Activated CD8-positive, alpha-beta memory T cell treated with anti-CD3 and anti-CD28 coated beads, Interleukin-2, amount 50 U/mL, for 48 hours (primary cell): ENCODE results near the gene NEUROG3.
"Not testable (repeated sequence)": the region's sequence is repeated elsewhere in the genome, so short reads cannot be mapped to it uniquely, and the experiment has no call there.

Experiments
- DNase-seq: peaks from one replicate; pipeline ENCODE4 v3.0.0-alpha.2; 2020

The NEUROG3 gene

GRCh38 chr10:69570050-69570816 lies 3.0 kb downstream of the NEUROG3 start:
- no peak for DNase-seq

DNA sequence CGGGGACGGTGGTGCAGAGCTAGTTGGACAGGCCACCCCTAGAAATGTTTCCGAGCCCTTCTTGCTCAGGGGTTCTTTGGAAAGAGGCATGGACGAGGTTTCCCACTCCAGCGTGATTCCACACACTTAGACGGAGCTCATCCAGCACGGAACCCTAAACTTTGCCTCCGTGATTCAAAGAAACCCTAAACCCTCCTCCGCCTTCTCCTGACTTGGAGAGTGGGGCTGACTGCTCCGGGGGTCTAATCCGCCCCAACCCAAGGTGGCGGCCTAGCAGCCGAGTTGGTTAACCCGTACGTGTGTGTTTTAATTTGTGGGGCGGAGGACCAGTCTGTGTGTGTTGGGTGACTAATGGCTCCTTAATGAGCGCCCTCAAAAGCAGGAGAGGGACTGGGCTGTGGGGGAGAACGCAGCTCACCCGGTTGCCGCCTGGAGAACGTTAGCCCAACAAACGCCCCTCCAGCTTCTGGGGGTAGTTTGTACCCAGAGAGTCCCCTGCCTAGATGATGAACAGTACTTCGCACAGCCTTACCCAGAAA lies 3.8 kb downstream of the NEUROG3 start:
- no peak for DNase-seq

DNA sequence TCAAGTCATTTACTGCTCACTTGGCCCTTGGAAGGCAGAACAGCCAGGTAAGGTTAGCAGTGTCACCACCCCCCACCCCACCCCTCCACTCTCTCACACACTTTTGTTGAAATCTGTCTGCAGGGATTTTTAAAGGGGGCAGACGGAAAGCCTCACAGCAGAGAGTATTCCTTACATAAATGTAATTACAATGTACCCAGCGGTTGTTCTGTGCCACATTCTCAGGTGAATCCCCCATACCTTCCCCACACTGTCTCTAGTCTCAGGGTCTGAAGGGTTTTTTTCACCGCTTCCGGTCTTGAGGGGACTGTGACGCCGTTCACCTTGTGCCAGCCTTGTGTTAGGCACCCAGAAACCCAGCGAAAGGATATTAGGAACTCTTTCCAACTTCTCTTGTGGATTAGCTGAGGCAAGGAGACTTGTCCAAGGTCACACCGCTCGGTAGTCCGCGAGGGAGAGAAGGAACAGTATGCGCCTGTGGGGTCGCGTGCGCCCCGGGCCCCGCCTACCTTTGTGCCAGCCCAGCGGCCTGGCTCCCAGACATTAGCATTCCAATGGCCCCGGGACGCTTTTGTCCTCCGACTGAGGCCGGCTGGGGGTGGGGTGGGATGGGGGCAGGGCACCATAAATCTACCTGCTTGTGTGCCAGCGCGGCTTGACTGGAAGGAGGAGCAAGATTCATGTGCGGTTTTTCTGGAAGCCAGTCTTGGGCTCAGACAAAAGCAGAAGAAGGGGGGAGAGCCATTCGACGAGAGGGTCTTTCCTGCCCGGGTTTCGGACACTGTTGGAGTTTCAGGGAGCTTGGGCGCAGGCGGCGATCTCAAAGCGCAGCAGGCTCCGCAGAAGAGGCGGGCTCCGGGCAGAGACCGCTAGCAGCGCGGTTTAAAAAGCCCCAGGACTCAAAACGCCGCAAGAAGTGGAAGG lies 4.5 kb downstream of the NEUROG3 start:
- no peak for DNase-seq

DNA sequence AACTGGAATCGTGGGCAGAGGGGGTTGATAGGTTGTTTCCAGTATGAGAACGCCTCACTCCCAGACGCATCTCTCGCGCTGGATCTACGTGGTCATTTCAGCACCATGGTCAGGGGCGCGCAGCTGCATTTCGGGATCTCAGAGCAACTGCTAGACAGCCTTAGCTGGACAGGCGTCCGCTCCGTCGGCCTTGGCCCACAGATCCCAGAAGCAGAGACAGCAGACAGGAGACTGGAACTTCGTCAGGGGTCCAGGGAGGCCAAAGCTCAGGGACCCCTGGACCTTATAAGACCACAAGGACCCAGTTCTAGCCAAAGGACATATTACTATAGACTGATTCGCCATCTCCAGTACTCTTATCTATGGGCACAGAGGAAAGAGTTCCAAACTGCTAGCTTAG lies 5.3 kb downstream of the NEUROG3 start:
- peak; percentile 70 for DNase-seq

DNA sequence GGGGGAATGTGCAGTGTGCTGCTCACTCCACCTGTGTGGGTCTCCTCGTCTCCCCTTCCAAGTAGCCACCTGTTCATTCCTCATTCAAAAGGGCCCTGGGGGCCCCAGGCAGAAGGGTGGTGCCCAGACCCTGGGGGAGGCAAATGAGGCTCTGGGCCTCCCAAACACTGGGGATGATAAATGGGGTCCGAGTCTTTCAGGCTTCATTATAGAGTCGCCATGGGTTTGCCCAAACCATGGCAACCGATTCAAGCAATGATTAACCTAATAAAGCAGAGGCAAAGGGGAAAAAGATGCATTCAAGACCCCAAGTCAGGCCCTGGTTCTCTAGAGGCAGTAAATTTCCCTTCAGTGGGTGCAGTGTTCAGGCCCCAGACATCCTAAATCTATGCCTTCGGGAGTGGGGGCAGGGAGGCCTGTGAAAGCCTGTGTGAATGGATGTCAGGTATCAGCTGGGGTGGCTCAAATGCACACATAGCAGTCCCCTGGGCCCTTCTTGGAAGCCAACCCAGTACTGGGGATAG lies 10.4 kb downstream of the NEUROG3 start:
- no peak for DNase-seq

DNA sequence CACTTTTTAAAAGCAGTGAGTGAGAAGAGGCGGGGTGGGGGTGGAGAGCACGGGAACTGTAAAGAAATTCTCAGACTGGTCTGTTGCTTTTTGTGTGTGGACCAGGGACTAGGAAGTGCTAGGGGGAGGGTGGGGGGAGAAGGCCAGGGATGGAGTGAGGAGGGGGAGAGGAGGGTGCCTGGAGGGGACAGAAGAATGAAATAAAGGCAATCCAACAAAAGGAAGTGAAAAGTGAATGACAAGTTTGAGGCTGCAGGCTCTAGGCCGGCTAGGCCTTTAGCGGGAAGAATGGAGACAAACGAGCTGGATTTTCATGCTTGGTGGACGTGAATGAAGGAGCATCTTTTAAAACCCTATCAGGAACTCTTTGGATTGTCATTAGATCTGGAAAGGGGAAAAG lies 13.7 kb downstream of the NEUROG3 start:
- no peak for DNase-seq

GRCh38 chr10:69558559-69558958 lies 14.7 kb downstream of the NEUROG3 start:
- no peak for DNase-seq

DNA sequence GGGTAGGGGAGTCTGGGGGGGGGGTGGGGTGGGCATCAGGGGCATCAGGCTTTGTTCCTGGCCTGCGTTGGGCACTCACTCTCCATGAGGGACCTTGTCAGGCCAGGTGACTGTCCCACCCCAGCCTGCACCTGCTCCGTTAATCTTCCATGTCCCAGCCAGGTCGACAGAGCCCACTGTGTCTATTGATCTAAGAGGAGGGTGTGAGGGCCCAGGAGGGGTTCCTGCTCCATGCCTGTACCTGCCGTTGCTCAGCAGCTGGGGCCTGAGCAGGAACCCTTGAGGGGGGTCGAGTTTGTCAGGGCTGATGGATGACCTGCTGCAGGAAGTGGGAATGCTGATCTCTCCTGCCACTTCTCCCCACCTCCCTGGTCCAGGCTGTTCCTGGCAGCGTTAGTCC lies 18.6 kb downstream of the NEUROG3 start:
- DNase-seq: no peak

GRCh38 chr10:69553328-69553727 lies 19.9 kb downstream of the NEUROG3 start:
- DNase-seq: no peak

GRCh38 chr10:69552268-69552667 lies 21.0 kb downstream of the NEUROG3 start:
- DNase-seq: no peak

GRCh38 chr10:69549959-69550358 lies 23.3 kb downstream of the NEUROG3 start:
- DNase-seq: no peak

GRCh38 chr10:69541463-69541862 lies 31.8 kb downstream of the NEUROG3 start:
- DNase-seq: no peak

DNA sequence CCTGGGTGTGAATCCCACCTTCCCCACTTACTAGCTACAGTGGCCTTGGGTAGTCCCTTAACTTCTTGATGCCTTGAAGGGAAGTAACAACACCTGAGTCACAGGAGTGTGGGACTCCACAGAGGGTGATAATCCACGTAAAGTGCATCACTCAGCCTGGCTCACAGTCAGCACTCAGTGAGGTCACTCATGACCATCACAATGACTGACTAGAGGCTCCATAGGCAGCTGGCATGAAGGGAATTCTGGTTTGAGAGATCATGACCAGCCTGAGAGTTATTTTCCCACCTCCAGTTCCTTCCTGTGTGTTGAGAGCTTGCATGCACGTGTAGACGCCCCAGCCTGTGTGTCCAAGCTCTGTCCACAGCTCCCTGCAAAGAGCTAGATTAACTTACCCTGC lies 34.8 kb downstream of the NEUROG3 start:
- DNase-seq: no peak

DNA sequence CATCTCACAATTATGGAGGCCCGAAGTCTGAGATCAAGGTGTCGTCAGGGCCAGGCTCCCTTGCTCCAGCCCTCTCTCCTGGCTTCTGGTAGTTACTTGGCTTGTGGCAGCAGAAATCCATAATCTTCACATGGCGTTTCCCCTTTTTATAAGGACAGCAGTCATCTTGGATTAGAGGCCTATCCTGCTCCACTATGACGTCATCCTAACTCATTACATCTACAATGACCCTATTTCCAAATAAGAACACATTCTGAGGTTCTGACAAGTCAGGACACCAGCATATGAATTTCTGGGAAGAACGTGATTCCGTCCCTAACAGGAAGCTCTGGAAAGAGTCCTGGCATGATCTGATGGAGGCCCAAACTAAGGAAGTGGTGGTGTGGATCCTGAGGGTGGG lies 35.8 kb downstream of the NEUROG3 start:
- DNase-seq: no peak

DNA sequence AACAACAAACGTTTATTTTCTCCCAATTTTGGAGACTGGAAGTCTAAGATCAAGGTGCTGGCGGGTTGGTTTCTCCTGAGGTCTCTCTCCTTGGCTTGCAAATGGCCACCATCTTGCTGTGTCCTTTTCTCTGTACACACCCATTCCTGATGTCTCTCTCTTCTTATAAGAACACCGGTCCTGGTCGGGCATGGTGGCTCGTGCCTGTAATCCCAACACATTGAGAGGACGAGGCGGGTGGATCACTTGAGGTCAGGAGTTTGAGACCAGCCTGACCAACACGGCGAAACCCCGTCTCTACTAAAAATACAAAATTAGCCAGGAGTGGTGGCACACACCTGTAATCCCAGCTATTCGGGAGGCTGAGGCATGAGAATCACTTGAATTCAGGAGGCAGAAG lies 36.7 kb downstream of the NEUROG3 start:
- not testable (repeated sequence) for DNase-seq

GRCh38 chr10:69533658-69534057 lies 39.6 kb downstream of the NEUROG3 start:
- no peak for DNase-seq

- DNase-seq: no peak
Observed at GRCh38 chr10:69527961-69528360, 45.3 kb downstream of the NEUROG3 start.
